ENCODE results near the gene ITPR2.

The ITPR2 gene

GRCh38 chr12:26389343-26389742 lies 443.7 kb downstream of the ITPR2 start:
- no peak for DNase-seq (ENCODE audit: low read depth)

GRCh38 chr12:26384536-26384935 lies 448.5 kb downstream of the ITPR2 start:
- no peak for DNase-seq (ENCODE audit: low read depth)

- no peak for DNase-seq (ENCODE audit: low read depth)
Observed at GRCh38 chr12:26383041-26383440, 450.0 kb downstream of the ITPR2 start.

- DNase-seq (ENCODE audit: low read depth), result no peak
Observed at GRCh38 chr12:26380897-26381296, 452.1 kb downstream of the ITPR2 start.

GRCh38 chr12:26379777-26380467 lies 453.1 kb downstream of the ITPR2 start:
- no peak for DNase-seq (ENCODE audit: low read depth)

- DNase-seq (ENCODE audit: low read depth), result no peak
Observed at GRCh38 chr12:26378711-26379110, 454.3 kb downstream of the ITPR2 start.

- DNase-seq (ENCODE audit: low read depth), result no peak
Observed at GRCh38 chr12:26374934-26375680, 457.9 kb downstream of the ITPR2 start.

- DNase-seq (ENCODE audit: low read depth), result no peak
Observed at GRCh38 chr12:26373606-26374495, 459.1 kb downstream of the ITPR2 start.

GRCh38 chr12:26372866-26373265 lies 460.1 kb downstream of the ITPR2 start:
- no peak for DNase-seq (ENCODE audit: low read depth)

GRCh38 chr12:26370098-26370497 lies 462.9 kb downstream of the ITPR2 start:
- no peak for DNase-seq (ENCODE audit: low read depth)

GRCh38 chr12:26369588-26369987 lies 463.4 kb downstream of the ITPR2 start:
- DNase-seq (ENCODE audit: low read depth), result no peak

- DNase-seq (ENCODE audit: low read depth), result no peak
Observed at GRCh38 chr12:26367991-26368730, 464.8 kb downstream of the ITPR2 start.

GRCh38 chr12:26361964-26362363 lies 471.0 kb downstream of the ITPR2 start:
- no peak for DNase-seq (ENCODE audit: low read depth)

- no peak for DNase-seq (ENCODE audit: low read depth)
Observed at GRCh38 chr12:26360062-26360461, 472.9 kb downstream of the ITPR2 start.

- no peak for DNase-seq (ENCODE audit: low read depth)
Observed at GRCh38 chr12:26359576-26359975, 473.4 kb downstream of the ITPR2 start.

- DNase-seq (ENCODE audit: low read depth), result no peak
Observed at GRCh38 chr12:26358651-26359050, 474.3 kb downstream of the ITPR2 start.

GRCh38 chr12:26347300-26347699 lies 485.7 kb downstream of the ITPR2 start:
- no peak for DNase-seq (ENCODE audit: low read depth)

- DNase-seq (ENCODE audit: low read depth), result no peak
Observed at GRCh38 chr12:26346736-26347135, 486.3 kb downstream of the ITPR2 start.

- no peak for DNase-seq (ENCODE audit: low read depth)
Observed at GRCh38 chr12:26345471-26346003, 487.5 kb downstream of the ITPR2 start.

GRCh38 chr12:26341491-26341890 lies 491.5 kb downstream of the ITPR2 start:
- no peak for DNase-seq (ENCODE audit: low read depth)

GRCh38 chr12:26340649-26341048 lies 492.3 kb downstream of the ITPR2 start:
- DNase-seq (ENCODE audit: low read depth), result no peak

GRCh38 chr12:26339976-26340375 lies 493.0 kb downstream of the ITPR2 start:
- no peak for DNase-seq (ENCODE audit: low read depth)

Measured in activated T-cell treated with anti-CD3 and anti-CD28 coated beads for 1 hour (primary cell).